ENCODE results near the gene CDR2.

GRCh38 chr16:22299036-22299435 lies 75.4 kb downstream of the CDR2 start:
- TF ChIP-seq CTCF (conservative IDR thresholded peaks at IDR 0.05): no peak
- TF ChIP-seq EZH2 (IDR thresholded peaks at IDR 0.05; ENCODE audit: low read depth): no peak
